ENCODE data around the gene MPST.

Gene MPST

GRCh38 chr22:37001826-37002225 lies 17.7 kb upstream of the MPST start:
- no peak for DNase-seq

GRCh38 chr22:37002633-37003032 lies 16.9 kb upstream of the MPST start:
- DNase-seq = no peak

- DNase-seq = no peak
Measured at GRCh38 chr22:37007651-37008050, 11.9 kb upstream of the MPST start.

GRCh38 chr22:37008365-37008764 lies 11.2 kb upstream of the MPST start:
- DNase-seq = no peak

GRCh38 chr22:37009490-37009889 lies 10.1 kb upstream of the MPST start:
- DNase-seq = no peak

- no peak for DNase-seq
Measured at GRCh38 chr22:37010174-37010573, 9.4 kb upstream of the MPST start.

GRCh38 chr22:37010976-37011375 lies 8.6 kb upstream of the MPST start:
- DNase-seq = no peak

- DNase-seq = no peak
Measured at GRCh38 chr22:37011472-37011871, 8.1 kb upstream of the MPST start.

- no peak for DNase-seq
Measured at GRCh38 chr22:37012262-37012904, 7.2 kb upstream of the MPST start.

GRCh38 chr22:37012956-37013355 lies 6.6 kb upstream of the MPST start:
- DNase-seq = no peak

GRCh38 chr22:37014415-37014806 lies 5.1 kb upstream of the MPST start:
- no peak for DNase-seq

- DNase-seq = no peak
Measured at GRCh38 chr22:37014835-37015586, 4.5 kb upstream of the MPST start.

- no peak for DNase-seq
Measured at GRCh38 chr22:37015587-37015878, 4.0 kb upstream of the MPST start.

GRCh38 chr22:37016134-37016910 lies 3.2 kb upstream of the MPST start:
- no peak for DNase-seq

- no peak for DNase-seq
Measured at GRCh38 chr22:37017356-37017755, 2.2 kb upstream of the MPST start.

- DNase-seq = no peak
Measured at GRCh38 chr22:37018086-37018814, 1.3 kb upstream of the MPST start.

- no peak for DNase-seq
Measured at GRCh38 chr22:37018815-37019308, 680 bp upstream of the MPST start.

GRCh38 chr22:37020192-37020479 lies 594 bp downstream of the MPST start:
- DNase-seq = no peak

GRCh38 chr22:37021041-37021440 lies 1.5 kb downstream of the MPST start:
- no peak for DNase-seq

GRCh38 chr22:37021710-37022482 lies 2.4 kb downstream of the MPST start:
- peak; percentile 29 for DNase-seq

- no peak for DNase-seq
Measured at GRCh38 chr22:37022483-37023337, 3.2 kb downstream of the MPST start.
